Spleen (tissue), 13 donors: ENCODE data around the gene SLC8B1. TPM values are rescaled to one million over a fixed set of nuclear protein-coding genes. Genes with fewer than 3 reads are reported as not detected.

Experiments used
- DNase-seq: peaks from one replicate; pipeline ENCODE4 v3.0.0-alpha.2; 2020
- H3K27ac ChIP-seq, 8 donors: fragments of 200-600 bp; sonication (generic) in 7 of 8; 1 replicate in 4 of 8; 2 replicates in 4 of 8; pipeline versions ENCODE4 v1.5.0 to v1.8.0; 2016 to 2021; ENCODE audit warnings: inconsistent platforms in 4 of 8, mild to moderate bottlenecking in 4 of 8, moderate library complexity in 1 of 8
- H3K27me3 ChIP-seq, 7 donors: fragments of 200-600 bp; sonication (generic) in 6 of 7; replicated peaks in 1 of 7; 1 replicate in 4 of 7; 2 replicates in 3 of 7; pipeline versions ENCODE4 v1.5.0 to v1.8.0; 2016 to 2021; ENCODE audit warnings: inconsistent platforms in 3 of 7, mild to moderate bottlenecking in 1 of 7
- H3K36me3 ChIP-seq, 6 donors: fragments of 200-600 bp; sonication (generic) in 5 of 6; 1 replicate in 4 of 6; 2 replicates in 2 of 6; pipeline versions ENCODE4 v1.5.0 to v1.8.0; 2016 to 2021; ENCODE audit warnings: inconsistent platforms in 2 of 6
- H3K4me1 ChIP-seq, 6 donors: fragments of 200-600 bp; sonication (generic) in 5 of 6; 1 replicate in 3 of 6; 2 replicates in 3 of 6; pipeline versions ENCODE4 v1.5.0 to v1.8.0; 2016 to 2021; ENCODE audit warnings: inconsistent platforms in 3 of 6
- H3K4me3 ChIP-seq, 8 donors: fragments of 200-600 bp; sonication (generic) in 7 of 8; 1 replicate in 4 of 8; 2 replicates in 4 of 8; pipeline versions ENCODE4 v1.5.0 to v1.8.0; 2016 to 2021; ENCODE audit warnings: inconsistent platforms in 4 of 8, mild to moderate bottlenecking in 4 of 8, moderate library complexity in 2 of 8
- H3K9me3 ChIP-seq, 8 donors: fragments of 200-600 bp; sonication (generic) in 7 of 8; 1 replicate in 4 of 8; 2 replicates in 4 of 8; pipeline versions ENCODE4 v1.5.0 to v1.8.0; 2016 to 2021; ENCODE audit warnings: inconsistent platforms in 4 of 8
- CTCF ChIP-seq, 11 experiments: fragments of 200-600 bp in 7 of 11; fragments of 450-650 bp in 4 of 11; sonication (generic) in 4 of 11; IDR thresholded peaks in 8 of 11; conservative IDR thresholded peaks in 3 of 11; 1 replicate in 7 of 11; 2 replicates in 4 of 11; pipeline versions ENCODE4 v1.4.0 to v1.8.0; 2016 to 2021; ENCODE audit warnings: antibody characterized with exemption in 11 of 11, inconsistent platforms in 4 of 11, mild to moderate bottlenecking in 1 of 11
- POLR2A ChIP-seq, 3 donors: fragments of 450-650 bp; IDR thresholded peaks; one replicate each; pipeline ENCODE4 v1.5.1; 2017; ENCODE audit warnings: antibody characterized with exemption in 3 of 3, mild to moderate bottlenecking in 1 of 3
- POLR2AphosphoS5 ChIP-seq, 3 donors: sonication (generic); formaldehyde crosslinking; IDR thresholded peaks; one replicate each; pipeline ENCODE4 v1.5.1; 2017; ENCODE audit warnings: antibody characterized with exemption in 3 of 3
- WGBS, 5 donors: extraction: QIAGEN DNeasy Blood & Tissue Kit in 3 of 5; methylation state at CpG; one replicate each; pipeline versions ENCODE4 v1.1.5 to v1.1.7; 2013 to 2018; 5-methylcytosine and 5-hydroxymethylcytosine counted together
- intact Hi-C: fragments of 100-400 bp; cut with DNase I; formaldehyde crosslinking; loops from one replicate; pipeline ENCODE4 v1.15.0; 2023; ENCODE audit warnings: low total_unique reads
- long read RNA-seq, 2 donors: transcript quantifications; one replicate each; lab custom pipeline, GENCODE V29; 2026
- polyA plus RNA-seq, 3 donors: library from polyadenylated mRNA; stranded (reverse); fragments of 200-250 nt; gene quantifications; one replicate each; pipeline ENCODE4 v1.2.1, GENCODE V29; 2013
- total RNA-seq, 7 donors: library from RNA; depleted of rRNA in 3 of 7; stranded (reverse); fragments of >200 nt in 3 of 7; fragmentation: NEBNext Ultra II Directional in 4 of 7; extraction: Animal tissue kit (Norgen Biotek cat#: 25700) in 4 of 7; gene quantifications; one replicate each; pipeline versions ENCODE4 v1.1.0 to v1.2.1, GENCODE V29; 2016 to 2021
- donor health status: healthy with polysubstance abuse.
- donor health status: DM: no; HTN: no; CAD: no; lungs with moderate emphysema.
- donor health status: DM: no; HTN: no; CAD: no.
- donor health status: Bipolar disorder and iron deficiency.
- donor health status: healthy.
- donor health status: DM: no; HTN: no; CAD: no.
- donor health status: DM: yes; HTN: yes; CAD: no.

Gene SLC8B1
- total RNA-seq (100 to 1,000 TPM in 2 of 7 donors, 10 to 100 TPM in 5; 54.7 to 126 (median 84.4) TPM), polyA plus RNA-seq (10 to 100 TPM; 15.0 to 47.1 (median 32.5) TPM)
- long read RNA-seq, donor 1, partial matches to known transcripts = 0 of 4 reads
- long read RNA-seq, donor 1, other reads (novel, unspliced or antisense) = 0 of 4 reads
- long read RNA-seq, donor 2, partial matches to known transcripts = 0 of 1 reads
- long read RNA-seq, donor 2, other reads (novel, unspliced or antisense) = 0 of 1 reads

GRCh38 chr12:113334786-113335539 lies at the start of gene SLC8B1:
SLC8B1 (minus strand) TSS chr12:113335109; CDS start chr12:113332878, 2,231 bp downstream.
- peak in 2 of 11 experiments; percentile 12 to 20 for TF ChIP-seq CTCF (IDR thresholded peaks at IDR 0.05 in 8 of 11, conservative IDR thresholded peaks at IDR 0.05 in 3 of 11)
- TF ChIP-seq POLR2A (IDR thresholded peaks at IDR 0.05) = peak in 2 of 3 donors; percentile 56 to 87
- peak; percentile 97 to 98 (median 98) for TF ChIP-seq POLR2AphosphoS5 (IDR thresholded peaks at IDR 0.05)
- H3K36me3 ChIP-seq = peaks cover 0 to 31% (median 21%) of the 10 kb centered on the region in 6 donors
- H3K4me3 ChIP-seq = peak within 1 kb of the TSS; percentile 64 to 89 (median 76)
- peaks cover 8 to 62% (median 40%) of the 10 kb centered on the region in 6 donors for H3K4me1 ChIP-seq
- H3K9me3 ChIP-seq = no peaks in the 10 kb centered on the region
- peak within 1 kb of the TSS; percentile 53 to 95 (median 90) for H3K27ac ChIP-seq
- intact Hi-C loops = no loop called here
- DNase-seq = peak; percentile 98
- H3K27me3 ChIP-seq = no peaks in the 10 kb centered on the region
- WGBS, 5 donors = 0 to 1% (median 1%) methylated on average over 52 to 62 of the region's 62 CpGs

GRCh38 chr12:113382206-113382605 lies 47.3 kb upstream of the SLC8B1 start:
- H3K4me1 ChIP-seq = no peaks in the 10 kb centered on the region
- no peak for TF ChIP-seq POLR2AphosphoS5 (IDR thresholded peaks at IDR 0.05)
- no peak for TF ChIP-seq POLR2A (IDR thresholded peaks at IDR 0.05)
- no peak for TF ChIP-seq CTCF (IDR thresholded peaks at IDR 0.05 in 8 of 11, conservative IDR thresholded peaks at IDR 0.05 in 3 of 11)
- DNase-seq = no peak
- H3K27me3 ChIP-seq = no peaks in the 10 kb centered on the region
- H3K27ac ChIP-seq = no peak overlapping the region
- intact Hi-C loops = no loop called here
- H3K4me3 ChIP-seq = no peak overlapping the region
- WGBS, 5 donors = 94 to 98% (median 95%) methylated on average over 4 of the region's 4 CpGs
- H3K9me3 ChIP-seq = no peaks in the 10 kb centered on the region
- H3K36me3 ChIP-seq = peaks cover 0 to 98% (median 43%) of the 10 kb centered on the region in 6 donors

- H3K4me3 ChIP-seq = no peak overlapping the region
- no peak for DNase-seq
- WGBS, 5 donors = 75 to 88% (median 85%) methylated on average over 11 of the region's 11 CpGs
- no peaks in the 10 kb centered on the region for H3K9me3 ChIP-seq
- no peaks in the 10 kb centered on the region for H3K4me1 ChIP-seq
- intact Hi-C loops = no loop called here
- TF ChIP-seq POLR2AphosphoS5 (IDR thresholded peaks at IDR 0.05) = no peak
- H3K36me3 ChIP-seq = peaks cover 0 to 98% (median 40%) of the 10 kb centered on the region in 6 donors
- H3K27ac ChIP-seq = no peak overlapping the region
- H3K27me3 ChIP-seq = no peaks in the 10 kb centered on the region
Observed at GRCh38 chr12:113381220-113381619, 46.3 kb upstream of the SLC8B1 start.

- TF ChIP-seq POLR2AphosphoS5 (IDR thresholded peaks at IDR 0.05) (no peak), POLR2A (IDR thresholded peaks at IDR 0.05) (no peak), CTCF (IDR thresholded peaks at IDR 0.05 in 8 of 11, conservative IDR thresholded peaks at IDR 0.05 in 3 of 11) (no peak)
- no peak overlapping the region for H3K27ac ChIP-seq
- H3K4me3 ChIP-seq = no peak overlapping the region
- H3K36me3 ChIP-seq = peaks cover 0 to 98% (median 36%) of the 10 kb centered on the region in 6 donors
- H3K27me3 ChIP-seq = no peaks in the 10 kb centered on the region
- DNase-seq = no peak
- no peaks in the 10 kb centered on the region for H3K9me3 ChIP-seq
- intact Hi-C loops = no loop called here
- H3K4me1 ChIP-seq = no peaks in the 10 kb centered on the region
- 70 to 84% (median 75%) methylated on average over 3 of the region's 3 CpGs for WGBS, 5 donors
Observed at GRCh38 chr12:113378291-113378690, 43.4 kb upstream of the SLC8B1 start.
